LNCAP (cell line): ENCODE measurements around the gene SLC6A20.

ENCODE experiments used
- CTCF ChIP-seq: fragments of 450-650 bp; IDR thresholded peaks from 2 replicates; pipeline ENCODE4 v1.5.1; 2017; ENCODE audit warnings: mild to moderate bottlenecking

The SLC6A20 gene

GRCh38 chr3:45814322-45814721 is 18.0 kb upstream of the SLC6A20 start:
- no peak for TF ChIP-seq CTCF

GRCh38 chr3:45807681-45808540 is 11.6 kb upstream of the SLC6A20 start:
- TF ChIP-seq CTCF: no peak

- no peak for TF ChIP-seq CTCF
Observed at GRCh38 chr3:45807133-45807532, 10.8 kb upstream of the SLC6A20 start.

- no peak for TF ChIP-seq CTCF
Observed at GRCh38 chr3:45806072-45806471, 9.7 kb upstream of the SLC6A20 start.

GRCh38 chr3:45803252-45803935 is 7.1 kb upstream of the SLC6A20 start:
- TF ChIP-seq CTCF: no peak

- no peak for TF ChIP-seq CTCF
Observed at GRCh38 chr3:45802146-45802545, 5.8 kb upstream of the SLC6A20 start.

GRCh38 chr3:45800611-45801010 is 4.3 kb upstream of the SLC6A20 start:
- TF ChIP-seq CTCF: no peak
